Common myeloid progenitor, CD34-positive (primary cell): Measurements from ENCODE around the gene SNRPD1.

ENCODE experiments used
- CTCF ChIA-PET: fragments of 350-600 bp; sonication (Branson Sonifier 250); formaldehyde crosslinking; loops from one replicate; lab custom pipeline; 2021; ENCODE audit warnings: antibody characterized with exemption; lab: Charles Lee
- POLR2A ChIA-PET: fragments of 350-600 bp; sonication (Branson Sonifier 250); formaldehyde crosslinking; loops from one replicate; lab custom pipeline; 2021; ENCODE audit warnings: antibody characterized with exemption; lab: Charles Lee
- DNase-seq, 3 donors: peaks; one replicate each; pipeline versions ENCODE4 v3.0.0 to v3.0.0-alpha.2; 2013
- H3K27ac ChIP-seq, 2 experiments: 1 replicate in 1 of 2; 2 replicates in 1 of 2; pipeline ENCODE4 v1.7.0; 2013; ENCODE audit warnings: inconsistent platforms in 2 of 2, low read length in 2 of 2, mild to moderate bottlenecking in 2 of 2, low read depth in 1 of 2, moderate library complexity in 1 of 2; ENCODE audit not compliant: severe bottlenecking in 2 of 2, insufficient read depth in 1 of 2, poor library complexity in 1 of 2
- H3K27me3 ChIP-seq, 5 experiments: replicated peaks in 2 of 5; 1 replicate in 3 of 5; 2 replicates in 2 of 5; pipeline versions ENCODE4 v1.6.1 to v1.7.0; 2013; ENCODE audit warnings: low read length in 4 of 5, mild to moderate bottlenecking in 2 of 5, moderate library complexity in 2 of 5, inconsistent platforms in 1 of 5; ENCODE audit not compliant: insufficient read depth in 5 of 5, control insufficient read depth in 4 of 5
- H3K36me3 ChIP-seq, 4 experiments: 1 replicate in 2 of 4; 2 replicates in 2 of 4; pipeline versions ENCODE4 v1.6.1 to v1.7.0; 2013; ENCODE audit warnings: low read length in 3 of 4, control low read depth in 1 of 4, mild to moderate bottlenecking in 1 of 4; ENCODE audit not compliant: control insufficient read depth in 4 of 4, insufficient read depth in 4 of 4
- H3K4me1 ChIP-seq, 4 experiments: 1 replicate in 3 of 4; 2 replicates in 1 of 4; pipeline versions ENCODE4 v1.6.1 to v1.7.1; 2013; ENCODE audit warnings: low read length in 3 of 4, mild to moderate bottlenecking in 3 of 4, control low read depth in 1 of 4, inconsistent platforms in 1 of 4, moderate library complexity in 1 of 4; ENCODE audit not compliant: control insufficient read depth in 4 of 4, insufficient read depth in 4 of 4; ENCODE audit errors: control extremely low read depth in 1 of 4
- H3K4me3 ChIP-seq, 7 experiments: 1 replicate in 4 of 7; 2 replicates in 3 of 7; pipeline versions ENCODE4 v1.5.1 to v1.7.0; 2013; ENCODE audit warnings: mild to moderate bottlenecking in 7 of 7, low read length in 6 of 7, moderate library complexity in 6 of 7, inconsistent platforms in 2 of 7, low read depth in 2 of 7, control low read depth in 1 of 7; ENCODE audit not compliant: insufficient read depth in 4 of 7, control insufficient read depth in 1 of 7; ENCODE audit errors: extremely low read depth in 1 of 7
- H3K9me3 ChIP-seq, 5 experiments: 1 replicate in 4 of 5; 2 replicates in 1 of 5; pipeline versions ENCODE4 v1.6.1 to v1.7.1; 2013; ENCODE audit warnings: low read length in 4 of 5, mild to moderate bottlenecking in 2 of 5, inconsistent platforms in 1 of 5, low read depth in 1 of 5, moderate library complexity in 1 of 5; ENCODE audit not compliant: control insufficient read depth in 4 of 5, insufficient read depth in 2 of 5; ENCODE audit errors: control extremely low read depth in 1 of 5
- whole genome bisulfite sequencing: methylation state at CpG from one replicate; pipeline ENCODE4 v1.1.5; 2013; ENCODE audit not compliant: insufficient coverage; 5-methylcytosine and 5-hydroxymethylcytosine counted together

Gene SNRPD1

DNA sequence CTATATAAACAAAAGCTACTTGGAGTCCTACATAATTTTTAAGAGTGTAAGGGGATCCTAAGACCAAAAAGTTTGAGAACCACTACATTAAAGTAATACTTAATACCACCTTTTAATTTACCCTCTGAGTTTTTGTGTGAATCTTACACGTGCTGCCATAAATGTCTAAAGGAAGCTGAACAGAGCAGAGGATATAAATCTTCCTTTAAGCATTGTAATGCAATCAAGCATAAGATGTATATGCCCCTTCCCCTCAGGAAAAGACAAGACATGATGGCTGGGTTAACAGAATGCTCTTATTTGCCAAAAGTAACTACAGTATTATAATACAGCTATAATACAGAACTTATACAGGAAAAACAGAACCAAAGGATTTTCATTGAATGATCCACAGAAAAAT lies 14.5 kb upstream of the SNRPD1 start:
- Histone ChIP-seq H3K36me3 (peaks cover 0 to 8% (median 2%) of the 10 kb centered on the region in 4 experiments), H3K9me3 (peaks cover 0 to 7% (median 0%) of the 10 kb centered on the region in 5 experiments), H3K4me1 (peaks cover 14 to 32% (median 27%) of the 10 kb centered on the region in 4 experiments), H3K27ac (peak overlapping the region in 1 of 2 experiments; percentile 49), H3K4me3 (peak overlapping the region in 1 of 7 experiments; percentile 40), H3K27me3 (no peaks in the 10 kb centered on the region)
- no peak for DNase-seq
- no CpG with 5 or more reads among the region's 1 CpG for WGBS
- CTCF ChIA-PET: interaction anchor here (1.3 to 1.6 kb wide), 2 partner anchors 13 to 15 kb away, joined by 4 to 5 read pairs; partner anchors contain the start of gene SNRPD1
- POLR2A ChIA-PET: interaction anchor here (0.6 kb wide), 1 partner anchor 50 kb away, joined by 3 read pairs; no protein-coding TSS in a partner anchor

DNA sequence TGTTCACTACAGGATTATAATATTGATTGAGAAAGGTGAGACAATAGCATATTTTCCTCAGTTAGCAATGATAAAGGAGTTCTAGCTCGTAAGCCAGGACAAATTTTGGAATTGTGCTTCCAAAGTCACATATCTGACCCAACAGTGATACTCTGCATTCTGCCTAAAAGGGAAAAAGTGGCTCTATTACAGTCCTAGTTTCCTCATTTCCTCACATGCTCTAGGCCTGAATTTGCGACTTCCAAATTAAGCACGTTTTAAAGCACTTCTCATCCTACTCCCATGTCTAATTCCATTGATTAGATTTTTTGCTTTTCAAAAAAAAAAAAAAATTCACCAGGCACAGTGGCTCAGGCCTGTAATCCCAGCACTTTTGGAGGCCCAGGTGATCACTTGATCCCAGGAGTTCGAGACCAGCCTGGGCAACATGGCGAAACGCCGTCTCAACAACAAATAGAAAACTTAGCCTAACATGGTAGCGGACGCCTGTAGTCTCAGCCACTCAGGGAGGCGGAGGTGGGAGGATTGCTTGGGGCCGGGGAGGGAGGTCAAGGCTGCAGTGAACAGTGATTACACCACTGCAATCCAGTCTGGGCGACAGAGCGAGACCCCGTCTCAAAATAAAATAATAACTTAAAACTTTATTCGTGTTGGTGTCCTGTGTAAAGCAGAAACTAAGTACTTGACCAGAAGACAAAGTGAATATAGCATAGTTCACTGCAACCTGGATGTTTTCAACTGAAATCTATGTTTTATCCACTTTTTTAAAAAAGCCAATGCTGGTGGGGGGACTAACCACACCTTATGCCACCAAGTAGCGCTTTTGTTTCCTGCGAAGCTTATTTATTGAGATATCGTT lies 13.2 kb upstream of the SNRPD1 start:
- POLR2A ChIA-PET: no interaction called here
- Histone ChIP-seq H3K36me3 (peaks cover 0 to 3% (median under 1%) of the 10 kb centered on the region in 4 experiments), H3K27me3 (no peaks in the 10 kb centered on the region), H3K9me3 (peaks cover 0 to 2% (median 0%) of the 10 kb centered on the region in 5 experiments), H3K4me3 (peak overlapping the region in 6 of 7 experiments; percentile 88 to 99 (median 95)), H3K27ac (peak overlapping the region; percentile 78 to 96), H3K4me1 (peaks cover 14 to 40% (median 31%) of the 10 kb centered on the region in 4 experiments)
- CTCF ChIA-PET: interaction anchor here (1.6 to 4.1 kb wide), 2 partner anchors 13 to 14 kb away, joined by 5 to 51 read pairs; partner anchors contain the start of gene SNRPD1
- DNase-seq: peak in 1 of 3 donors; percentile 1
- 69% methylated on average over 3 of the region's 18 CpGs for WGBS

DNA sequence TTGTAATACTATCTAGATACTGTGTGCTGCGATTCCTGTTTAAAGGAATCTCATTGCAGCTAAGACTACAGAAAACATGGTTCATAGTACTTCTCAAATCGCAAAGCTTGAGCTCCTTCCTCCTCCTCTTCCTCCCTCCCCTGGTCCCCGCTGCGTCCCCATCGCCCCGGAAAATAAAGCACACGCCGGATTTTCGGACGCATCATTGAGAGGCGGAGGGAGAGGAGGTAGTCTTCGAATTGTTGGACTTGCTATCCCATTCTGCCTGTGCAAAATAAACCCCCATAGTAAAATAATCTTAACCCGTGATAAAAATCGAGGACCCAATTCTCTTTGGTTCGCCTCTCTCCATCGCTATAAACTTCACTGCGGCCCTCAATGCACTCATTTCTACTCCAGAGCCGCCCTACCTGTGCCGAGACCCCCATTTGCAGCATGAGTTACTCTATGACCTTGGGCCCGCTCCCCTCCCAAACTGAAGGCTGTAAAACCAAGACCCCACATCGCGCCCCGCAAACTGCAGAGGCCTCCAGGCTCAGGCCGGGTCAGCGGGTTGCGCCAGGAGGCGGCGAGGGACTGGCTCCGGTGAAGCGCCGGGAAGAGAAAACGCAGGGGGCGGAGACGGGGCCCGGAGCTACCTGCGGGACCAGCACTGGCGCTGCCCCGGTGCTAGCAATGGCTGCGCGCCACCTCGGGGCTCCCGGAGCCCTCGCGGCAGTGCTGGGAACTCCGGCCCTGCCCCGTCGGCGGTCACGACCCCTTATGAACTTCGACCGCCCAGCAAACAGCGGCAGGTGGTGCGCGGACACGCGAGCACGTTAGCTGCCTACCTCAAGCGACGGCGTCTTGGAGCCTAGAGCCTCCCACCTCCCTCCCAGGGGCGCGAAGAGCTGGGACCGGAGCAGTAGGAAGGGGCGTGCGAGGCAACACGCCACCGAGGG lies 12.3 kb upstream of the SNRPD1 start:
- Histone ChIP-seq H3K36me3 (no peaks in the 10 kb centered on the region), H3K4me1 (peaks cover 14 to 40% (median 31%) of the 10 kb centered on the region in 4 experiments), H3K4me3 (peak overlapping the region; percentile 88 to 99 (median 94)), H3K27me3 (no peaks in the 10 kb centered on the region), H3K27ac (peak overlapping the region; percentile 78 to 96), H3K9me3 (no peaks in the 10 kb centered on the region)
- under 1% methylated on average over 38 of the region's 67 CpGs for WGBS
- CTCF ChIA-PET: interaction anchor here (0.5 to 4.1 kb wide), 12 partner anchors 10 to 1394 kb away, joined by 3 to 51 read pairs (median 4); partner anchors contain the start of genes MIB1 and SNRPD1
- DNase-seq: peak in 2 of 3 donors; percentile 78 to 84
- POLR2A ChIA-PET: interaction anchor here (0.8 to 2.2 kb wide), 2 partner anchors 12 to 104 kb away, joined by 6 to 12 read pairs; partner anchors contain the start of gene SNRPD1

DNA sequence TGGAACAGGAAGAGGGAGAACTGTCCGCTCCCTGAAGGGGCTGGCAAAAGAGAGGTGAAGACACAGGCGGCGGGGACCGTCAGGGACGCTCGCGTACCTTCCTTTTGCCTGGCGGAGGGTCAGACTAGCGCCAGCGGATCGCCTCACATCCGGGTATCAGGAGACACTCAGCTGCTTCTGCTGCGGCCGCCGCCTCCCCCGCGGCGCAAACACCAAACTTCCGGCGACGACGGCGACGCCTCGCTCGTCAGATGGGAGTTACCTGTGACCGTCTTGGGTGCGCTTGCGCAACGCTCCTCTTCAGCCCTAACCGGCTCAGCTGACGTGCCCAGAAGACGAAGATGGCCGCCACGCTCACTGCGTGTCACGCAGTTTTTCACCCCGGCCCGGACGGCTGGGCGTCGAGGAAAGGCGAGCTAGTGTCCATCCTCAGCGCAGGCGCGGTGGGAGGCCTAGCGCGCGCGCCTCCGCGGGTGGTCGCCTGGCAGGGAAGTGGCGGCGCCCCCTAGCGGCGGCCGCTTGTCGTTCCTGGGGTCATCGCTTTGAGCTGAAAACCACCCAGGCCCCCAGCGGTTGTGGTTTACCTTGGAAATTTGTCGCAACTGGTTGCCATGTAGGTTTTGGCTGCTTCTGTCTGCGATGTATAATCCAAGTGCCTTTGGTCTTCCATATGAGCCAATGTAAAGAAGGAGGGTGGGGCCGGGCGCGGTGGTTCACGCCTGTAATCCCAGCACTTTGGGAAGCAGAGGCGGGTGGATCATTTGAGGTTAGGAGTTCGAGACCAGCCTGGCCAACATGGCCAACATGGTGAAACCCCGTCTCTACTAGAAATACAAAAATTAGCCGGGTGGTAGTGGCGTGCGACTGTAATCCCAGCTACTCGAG lies 11.3 kb upstream of the SNRPD1 start, which contains the start of gene ESCO1:
Gene ESCO1 (minus strand): TSS at position 179 of the 885 bp plus-strand sequence. CDS start 25,861 bp downstream, outside the sequence.
- H3K4me3 ChIP-seq: peak within 1 kb of the TSS; percentile 88 to 99 (median 94)
- 13% methylated on average over 70 of the region's 74 CpGs for WGBS
- no peaks in the 10 kb centered on the region for H3K36me3 ChIP-seq
- no peaks in the 10 kb centered on the region for H3K27me3 ChIP-seq
- DNase-seq: peak; percentile 98 to 99 (median 99)
- no peaks in the 10 kb centered on the region for H3K9me3 ChIP-seq
- H3K4me1 ChIP-seq: peaks cover 14 to 40% (median 31%) of the 10 kb centered on the region in 4 experiments
- CTCF ChIA-PET: interaction anchor here (0.9 to 4.1 kb wide), 12 partner anchors 11 to 159 kb away, joined by 3 to 51 read pairs (median 5); partner anchors contain the start of genes MIB1 and SNRPD1
- POLR2A ChIA-PET: interaction anchor here (0.8 to 2.2 kb wide), 3 partner anchors 11 to 149 kb away, joined by 3 to 12 read pairs (median 6); partner anchors contain the start of gene SNRPD1
- H3K27ac ChIP-seq: peak within 1 kb of the TSS; percentile 78 to 96

DNA sequence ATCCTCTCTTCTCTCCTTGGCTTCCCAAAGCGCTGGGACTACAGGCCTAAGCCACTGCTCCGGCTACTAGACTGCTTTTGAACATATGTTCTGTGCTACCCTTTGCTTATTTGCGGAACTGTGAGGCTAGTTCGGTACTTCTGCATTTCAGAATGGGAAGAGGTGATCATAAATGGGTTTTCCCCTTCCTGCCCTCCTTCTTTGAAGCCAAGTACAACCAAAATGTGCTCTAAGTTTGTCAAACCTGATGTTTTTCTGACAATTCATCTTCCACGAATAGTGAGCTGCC lies 9.9 kb upstream of the SNRPD1 start:
- CTCF ChIA-PET: interaction anchor here (0.6 to 4.1 kb wide), 2 partner anchors 9 to 75 kb away, joined by 3 to 51 read pairs; partner anchors contain the start of gene SNRPD1
- Histone ChIP-seq H3K27me3 (no peaks in the 10 kb centered on the region), H3K27ac (peak overlapping the region; percentile 12 to 43), H3K4me1 (peaks cover 14 to 40% (median 31%) of the 10 kb centered on the region in 4 experiments), H3K4me3 (peak overlapping the region in 2 of 7 experiments; percentile 0 to 43), H3K36me3 (no peaks in the 10 kb centered on the region), H3K9me3 (no peaks in the 10 kb centered on the region)
- WGBS: 0% methylated on average over 2 of the region's 5 CpGs
- DNase-seq: peak; percentile 62 to 92 (median 92)
- POLR2A ChIA-PET: no interaction called here
